GM12878 (cell line): ENCODE measurements around the gene PLA2G3. TPM values are rescaled to one million over a fixed set of nuclear protein-coding genes. Genes with fewer than 3 reads are reported as not detected.

Experiments
- ASH2L ChIP-seq: fragments of 300-600, 200-600 bp; sonication (generic); IDR thresholded peaks from 2 replicates; pipeline ENCODE4 v1.6.1; 2017; ENCODE audit warnings: low read depth, mild to moderate bottlenecking, borderline replicate concordance
- ATF7 ChIP-seq: fragments of 450-650 bp; IDR thresholded peaks from 2 replicates; pipeline ENCODE4 v1.6.1; 2016; ENCODE audit warnings: low read depth, mild to moderate bottlenecking
- BRCA1 ChIP-seq: IDR thresholded peaks from 2 replicates; pipeline ENCODE4 v1.6.1; 2011; ENCODE audit warnings: low read depth, low read length, improper control_type of control experiment
- CBX5 ChIP-seq: sonication (generic); IDR thresholded peaks from 2 replicates; pipeline ENCODE4 v1.6.1; 2016; ENCODE audit warnings: low read depth, moderate library complexity, mild to moderate bottlenecking, inconsistent platforms
- CEBPB ChIP-seq, 2 experiments: fragments of 150-350 bp in 1 of 2; IDR thresholded peaks; 2 replicates each; pipeline ENCODE4 v1.6.1; 2012 to 2014; ENCODE audit warnings: low read depth in 2 of 2, low read length in 2 of 2, borderline replicate concordance in 1 of 2, inconsistent platforms in 1 of 2
- FOXK2 ChIP-seq: fragments of 450-650 bp; IDR thresholded peaks from 2 replicates; pipeline ENCODE4 v1.6.1; 2017; ENCODE audit warnings: mild to moderate bottlenecking, moderate library complexity
- HDAC2 ChIP-seq: fragments of 200-600 bp; sonication (generic); IDR thresholded peaks from 2 replicates; pipeline ENCODE4 v1.6.1; 2017
- JUNB ChIP-seq: IDR thresholded peaks from 2 replicates; pipeline ENCODE4 v1.6.1; 2016; ENCODE audit warnings: antibody characterized with exemption, mild to moderate bottlenecking
- MXI1 ChIP-seq: fragments of 150-350 bp; IDR thresholded peaks from 2 replicates; pipeline ENCODE4 v1.6.1; 2011; ENCODE audit warnings: low read depth, mild to moderate bottlenecking, inconsistent platforms, low read length, improper control_type of control experiment
- NFXL1 ChIP-seq: fragments of 450-650 bp; IDR thresholded peaks from 2 replicates; pipeline ENCODE4 v1.6.1; 2017; ENCODE audit warnings: antibody characterized with exemption, mild to moderate bottlenecking, borderline replicate concordance
- PML ChIP-seq: IDR thresholded peaks from 2 replicates; pipeline ENCODE4 v1.6.1; 2012; ENCODE audit warnings: low read length, inconsistent platforms
- RELA ChIP-seq: fragments of 450-650 bp; IDR thresholded peaks from 2 replicates; pipeline ENCODE4 v1.8.0; 2014; ENCODE audit warnings: borderline replicate concordance; ENCODE audit not compliant: partially characterized antibody
- SUPT20H ChIP-seq: IDR thresholded peaks from 2 replicates; pipeline ENCODE4 v1.6.1; 2011; ENCODE audit warnings: low read depth, mild to moderate bottlenecking, low read length, moderate library complexity, borderline replicate concordance; ENCODE audit not compliant: control insufficient read depth
- ZNF217 ChIP-seq: fragments of 450-650 bp; IDR thresholded peaks from 2 replicates; pipeline ENCODE4 v1.6.1; 2017; ENCODE audit warnings: antibody characterized with exemption, mild to moderate bottlenecking
- ZSCAN29 ChIP-seq: fragments of 450-650 bp; IDR thresholded peaks from 2 replicates; pipeline ENCODE4 v1.6.1; 2017; ENCODE audit warnings: mild to moderate bottlenecking, moderate library complexity
- polyA plus RNA-seq, 11 experiments: library from polyadenylated mRNA; depleted of rRNA in 4 of 11; unstranded in 6 of 11; stranded (reverse) in 5 of 11; fragments of >200 nt; fragmentation: Nextera tagmentation in 4 of 11; fragmentation: Illumina TruSeq in 1 of 11; extraction: Ambion mirVana in 4 of 11; extraction: Trizol in 1 of 11; gene quantifications; 1 replicate in 1 of 11; 2 replicates in 10 of 11; pipeline versions ENCODE4 v1.2.1 to v1.2.3, GENCODE V29; 2011 to 2016; ENCODE audit warnings: inconsistent platforms in 2 of 11, missing spikeins in 2 of 11, low read depth in 1 of 11
- total RNA-seq, 4 experiments: library from RNA; depleted of rRNA in 3 of 4; stranded (reverse); fragments of >200 nt in 3 of 4; fragmentation: Illumina TruSeq in 1 of 4; extraction: Trizol in 1 of 4; gene quantifications; 2 replicates each; pipeline versions ENCODE4 v1.2.1 to v1.2.3, GENCODE V29; 2013 to 2021
- TF ChIP-seq, protein P1 (sequence below): IDR thresholded peaks from 2 replicates; pipeline ENCODE4 v1.6.1; 2012; ENCODE audit warnings: low read depth, low read length, improper control_type of control experiment
- TF ChIP-seq, protein P2 (sequence below): fragments of 150-350 bp; IDR thresholded peaks from 2 replicates; pipeline ENCODE4 v1.6.1; 2014; ENCODE audit warnings: mild to moderate bottlenecking, low read depth, low read length
- TF ChIP-seq, protein P3 (sequence below): fragments of 450-650 bp; IDR thresholded peaks from 2 replicates; pipeline ENCODE4 v1.6.1; 2017; ENCODE audit warnings: mild to moderate bottlenecking, moderate library complexity
- TF ChIP-seq, protein P4 (sequence below): IDR thresholded peaks from 2 replicates; pipeline ENCODE4 v1.6.1; 2011; ENCODE audit warnings: borderline replicate concordance, low read depth, mild to moderate bottlenecking, moderate library complexity, low read length; ENCODE audit not compliant: insufficient read depth, poor library complexity, severe bottlenecking

Gene PLA2G3
- total and polyA plus RNA-seq, 10 of the 15 experiments (the other 5 are each of a cell fraction or from before 2014, with no cell fraction given): 0.04 TPM; not detected in 9

DNA sequence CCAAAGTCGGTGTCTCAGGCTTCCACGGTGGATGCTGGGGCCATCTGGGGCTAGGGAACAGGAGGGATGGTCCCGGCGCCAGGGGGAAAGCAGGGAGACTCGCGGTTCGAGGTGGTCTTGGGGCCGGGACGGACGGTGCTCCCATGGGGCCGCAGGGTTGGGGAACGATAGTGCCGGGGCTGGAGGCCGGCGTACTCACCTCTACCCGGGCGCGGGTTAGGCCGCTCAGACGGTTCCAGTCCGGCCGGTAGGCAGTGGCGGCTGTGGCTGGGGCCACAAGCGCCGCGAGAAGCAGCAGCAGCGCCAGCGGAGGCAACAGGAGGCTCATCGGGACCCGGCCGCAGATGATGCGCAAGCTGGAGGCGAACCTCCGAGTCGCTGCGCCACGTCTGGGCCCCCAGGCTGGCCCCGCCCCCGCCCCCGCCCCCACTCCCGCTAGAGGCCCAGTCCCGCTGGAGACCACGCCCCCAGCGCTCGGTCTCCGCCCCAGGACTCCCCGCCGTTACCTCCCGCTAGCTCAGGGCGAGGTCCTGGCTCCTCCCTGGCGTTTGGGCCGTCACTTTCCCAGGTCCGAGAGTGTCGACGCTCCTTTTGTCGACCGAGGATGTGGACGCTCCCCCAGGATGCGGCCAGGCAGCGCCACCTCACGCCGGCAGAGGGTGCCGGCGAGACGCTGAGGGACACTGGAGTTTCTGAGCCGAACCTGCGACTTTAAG is 33.0 kb downstream of the PLA2G3 start, which contains the start of gene SELENOM (continued):
- TF ChIP-seq, protein P1, sequence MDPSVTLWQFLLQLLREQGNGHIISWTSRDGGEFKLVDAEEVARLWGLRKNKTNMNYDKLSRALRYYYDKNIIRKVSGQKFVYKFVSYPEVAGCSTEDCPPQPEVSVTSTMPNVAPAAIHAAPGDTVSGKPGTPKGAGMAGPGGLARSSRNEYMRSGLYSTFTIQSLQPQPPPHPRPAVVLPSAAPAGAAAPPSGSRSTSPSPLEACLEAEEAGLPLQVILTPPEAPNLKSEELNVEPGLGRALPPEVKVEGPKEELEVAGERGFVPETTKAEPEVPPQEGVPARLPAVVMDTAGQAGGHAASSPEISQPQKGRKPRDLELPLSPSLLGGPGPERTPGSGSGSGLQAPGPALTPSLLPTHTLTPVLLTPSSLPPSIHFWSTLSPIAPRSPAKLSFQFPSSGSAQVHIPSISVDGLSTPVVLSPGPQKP: no peak
- no peak for TF ChIP-seq ZSCAN29
- no peak for TF ChIP-seq JUNB
- TF ChIP-seq MXI1: no peak
- TF ChIP-seq, protein P2, sequence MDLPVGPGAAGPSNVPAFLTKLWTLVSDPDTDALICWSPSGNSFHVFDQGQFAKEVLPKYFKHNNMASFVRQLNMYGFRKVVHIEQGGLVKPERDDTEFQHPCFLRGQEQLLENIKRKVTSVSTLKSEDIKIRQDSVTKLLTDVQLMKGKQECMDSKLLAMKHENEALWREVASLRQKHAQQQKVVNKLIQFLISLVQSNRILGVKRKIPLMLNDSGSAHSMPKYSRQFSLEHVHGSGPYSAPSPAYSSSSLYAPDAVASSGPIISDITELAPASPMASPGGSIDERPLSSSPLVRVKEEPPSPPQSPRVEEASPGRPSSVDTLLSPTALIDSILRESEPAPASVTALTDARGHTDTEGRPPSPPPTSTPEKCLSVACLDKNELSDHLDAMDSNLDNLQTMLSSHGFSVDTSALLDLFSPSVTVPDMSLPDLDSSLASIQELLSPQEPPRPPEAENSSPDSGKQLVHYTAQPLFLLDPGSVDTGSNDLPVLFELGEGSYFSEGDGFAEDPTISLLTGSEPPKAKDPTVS: no peak
- no peak for TF ChIP-seq CBX5
- no peak for TF ChIP-seq ASH2L
- no peak for TF ChIP-seq ZNF217
- TF ChIP-seq RELA: no peak
- TF ChIP-seq, protein P3, sequence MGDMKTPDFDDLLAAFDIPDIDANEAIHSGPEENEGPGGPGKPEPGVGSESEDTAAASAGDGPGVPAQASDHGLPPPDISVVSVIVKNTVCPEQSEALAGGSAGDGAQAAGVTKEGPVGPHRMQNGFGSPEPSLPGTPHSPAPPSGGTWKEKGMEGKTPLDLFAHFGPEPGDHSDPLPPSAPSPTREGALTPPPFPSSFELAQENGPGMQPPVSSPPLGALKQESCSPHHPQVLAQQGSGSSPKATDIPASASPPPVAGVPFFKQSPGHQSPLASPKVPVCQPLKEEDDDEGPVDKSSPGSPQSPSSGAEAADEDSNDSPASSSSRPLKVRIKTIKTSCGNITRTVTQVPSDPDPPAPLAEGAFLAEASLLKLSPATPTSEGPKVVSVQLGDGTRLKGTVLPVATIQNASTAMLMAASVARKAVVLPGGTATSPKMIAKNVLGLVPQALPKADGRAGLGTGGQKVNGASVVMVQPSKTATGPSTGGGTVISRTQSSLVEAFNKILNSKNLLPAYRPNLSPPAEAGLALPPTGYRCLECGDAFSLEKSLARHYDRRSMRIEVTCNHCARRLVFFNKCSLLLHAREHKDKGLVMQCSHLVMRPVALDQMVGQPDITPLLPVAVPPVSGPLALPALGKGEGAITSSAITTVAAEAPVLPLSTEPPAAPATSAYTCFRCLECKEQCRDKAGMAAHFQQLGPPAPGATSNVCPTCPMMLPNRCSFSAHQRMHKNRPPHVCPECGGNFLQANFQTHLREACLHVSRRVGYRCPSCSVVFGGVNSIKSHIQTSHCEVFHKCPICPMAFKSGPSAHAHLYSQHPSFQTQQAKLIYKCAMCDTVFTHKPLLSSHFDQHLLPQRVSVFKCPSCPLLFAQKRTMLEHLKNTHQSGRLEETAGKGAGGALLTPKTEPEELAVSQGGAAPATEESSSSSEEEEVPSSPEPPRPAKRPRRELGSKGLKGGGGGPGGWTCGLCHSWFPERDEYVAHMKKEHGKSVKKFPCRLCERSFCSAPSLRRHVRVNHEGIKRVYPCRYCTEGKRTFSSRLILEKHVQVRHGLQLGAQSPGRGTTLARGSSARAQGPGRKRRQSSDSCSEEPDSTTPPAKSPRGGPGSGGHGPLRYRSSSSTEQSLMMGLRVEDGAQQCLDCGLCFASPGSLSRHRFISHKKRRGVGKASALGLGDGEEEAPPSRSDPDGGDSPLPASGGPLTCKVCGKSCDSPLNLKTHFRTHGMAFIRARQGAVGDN: no peak
- no peak for TF ChIP-seq HDAC2
- TF ChIP-seq CEBPB (IDR thresholded peaks at IDR 0.05; ENCODE audit: borderline replicate concordance in 1 of 2, low read depth in 2 of 2, low read length in 2 of 2): no peak
- no peak for TF ChIP-seq NFXL1
- TF ChIP-seq PML: no peak
- TF ChIP-seq SUPT20H: no peak
- TF ChIP-seq BRCA1: no peak
- TF ChIP-seq, protein P4, sequence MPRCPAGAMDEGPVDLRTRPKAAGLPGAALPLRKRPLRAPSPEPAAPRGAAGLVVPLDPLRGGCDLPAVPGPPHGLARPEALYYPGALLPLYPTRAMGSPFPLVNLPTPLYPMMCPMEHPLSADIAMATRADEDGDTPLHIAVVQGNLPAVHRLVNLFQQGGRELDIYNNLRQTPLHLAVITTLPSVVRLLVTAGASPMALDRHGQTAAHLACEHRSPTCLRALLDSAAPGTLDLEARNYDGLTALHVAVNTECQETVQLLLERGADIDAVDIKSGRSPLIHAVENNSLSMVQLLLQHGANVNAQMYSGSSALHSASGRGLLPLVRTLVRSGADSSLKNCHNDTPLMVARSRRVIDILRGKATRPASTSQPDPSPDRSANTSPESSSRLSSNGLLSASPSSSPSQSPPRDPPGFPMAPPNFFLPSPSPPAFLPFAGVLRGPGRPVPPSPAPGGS: no peak
- TF ChIP-seq ATF7: no peak
- TF ChIP-seq FOXK2: no peak
